Caco-2 (cell line): Measurements from ENCODE around the gene PCGF1. TPM values are rescaled to one million over a fixed set of nuclear protein-coding genes. Genes with fewer than 3 reads are reported as not detected.

Experiments
- BruUV-seq: library from RNA; stranded (reverse); fragments of 400-500 nt; replicated peaks from 2 replicates; lab custom pipeline; 2021; lab: Mats Ljungman, UMichigan
- CTCF ChIA-PET: fragments of 300-600 bp; sonication (Branson Sonifier 250); formaldehyde crosslinking; loops from one replicate; lab custom pipeline; 2022; ENCODE audit warnings: antibody characterized with exemption; lab: Charles Lee
- POLR2A ChIA-PET: fragments of 300-600 bp; sonication (Branson Sonifier 250); formaldehyde crosslinking; loops from one replicate; lab custom pipeline; 2022; ENCODE audit warnings: antibody characterized with exemption; lab: Charles Lee
- DNase-seq, 2 experiments: peaks; one replicate each; pipeline versions ENCODE4 v3.0.0 to v3.0.0-alpha.2; 2020 to 2022
- H3K27me3 ChIP-seq: replicated peaks from 2 replicates; pipeline ENCODE4 v1.6.0; 2011; ENCODE audit warnings: low read length; ENCODE audit not compliant: control insufficient read depth, insufficient read depth
- H3K36me3 ChIP-seq: 2 replicates; pipeline ENCODE4 v1.5.1; 2011; ENCODE audit warnings: low read length; ENCODE audit not compliant: control insufficient read depth, insufficient read depth
- H3K4me1 ChIP-seq: fragments of 250-450 bp; sonication (Bioruptor Pico); 2 replicates; pipeline ENCODE4 v1.5.1; 2020; ENCODE audit warnings: mild to moderate bottlenecking
- H3K4me3 ChIP-seq: 2 replicates; pipeline ENCODE4 v1.5.1; 2011; ENCODE audit warnings: low read depth, mild to moderate bottlenecking, control low read depth, low read length
- H3K9me3 ChIP-seq: fragments of 250-450 bp; sonication (Bioruptor Pico); 2 replicates; pipeline ENCODE4 v1.5.1; 2020; ENCODE audit warnings: mild to moderate bottlenecking, moderate library complexity
- H3K27ac Mint-ChIP-seq: one replicate; pipeline ENCODE4 v1.8.0; 2022; ENCODE audit warnings: mixed read lengths; ENCODE audit not compliant: unreplicated experiment
- H3K27me3 Mint-ChIP-seq: one replicate; pipeline ENCODE4 v1.8.0; 2022; ENCODE audit warnings: mixed read lengths; ENCODE audit not compliant: insufficient read depth, unreplicated experiment
- H3K36me3 Mint-ChIP-seq: one replicate; pipeline ENCODE4 v1.8.0; 2022; ENCODE audit warnings: mild to moderate bottlenecking, mixed read lengths; ENCODE audit not compliant: insufficient read depth, unreplicated experiment
- H3K4me1 Mint-ChIP-seq: one replicate; pipeline ENCODE4 v1.8.0; 2022; ENCODE audit warnings: low read depth, mixed read lengths; ENCODE audit not compliant: unreplicated experiment
- H3K4me3 Mint-ChIP-seq: one replicate; pipeline ENCODE4 v1.8.0; 2022; ENCODE audit warnings: mild to moderate bottlenecking, moderate library complexity, mixed read lengths; ENCODE audit not compliant: unreplicated experiment
- H3K9me3 Mint-ChIP-seq: one replicate; pipeline ENCODE4 v1.8.0; 2022; ENCODE audit warnings: mixed read lengths; ENCODE audit not compliant: unreplicated experiment
- CTCF ChIP-seq, 2 experiments: fragments of 200-600 bp in 1 of 2; IDR thresholded peaks; 1 replicate in 1 of 2; 2 replicates in 1 of 2; pipeline versions ENCODE4 v1.5.1 to v1.8.0; 2011 to 2022; ENCODE audit warnings: antibody characterized with exemption in 1 of 2, control low read depth in 1 of 2, inconsistent platforms in 1 of 2, low read depth in 1 of 2, low read length in 1 of 2, mild to moderate bottlenecking in 1 of 2, moderate library complexity in 1 of 2; ENCODE audit not compliant: insufficient read depth in 1 of 2, severe bottlenecking in 1 of 2, unreplicated experiment in 1 of 2
- intact Hi-C: fragments of 100-400 bp; cut with micrococcal nuclease; formaldehyde crosslinking; loops from one replicate; pipeline ENCODE4 v1.10.0; 2022; ENCODE audit not compliant: unreplicated experiment
- total RNA-seq: library from RNA; stranded (reverse); gene quantifications from 2 replicates; pipeline ENCODE4 v1.2.3, GENCODE V29; 2022

The PCGF1 gene
- total RNA-seq, 1 experiment from 2014 or later, result 29.7 TPM

GRCh38 chr2:74525717-74526648 lies 18.5 kb upstream of the PCGF1 start, which contains the start of gene DQX1:
TSS of gene DQX1 (minus strand) at chr2:74526231. CDS start at chr2:74525729, 502 bp downstream.
- Histone ChIP-seq H3K36me3 (peaks cover 9% of the 10 kb centered on the region), H3K27me3 (no peaks in the 10 kb centered on the region), H3K4me3 (peak within 1 kb of the TSS; percentile 13; the same call in 1 of the 2 replicates), H3K4me1 (peaks cover 6% of the 10 kb centered on the region), H3K9me3 (no peaks in the 10 kb centered on the region)
- intact Hi-C loops, result no loop called here
- Mint-ChIP-seq H3K27ac (no peak within 1 kb of the TSS), H3K9me3 (no peaks in the 10 kb centered on the region), H3K4me3 (no peak within 1 kb of the TSS), H3K27me3 (no peaks in the 10 kb centered on the region), H3K4me1 (peaks cover 12% of the 10 kb centered on the region), H3K36me3 (peaks cover 41% of the 10 kb centered on the region)
- peak; percentile 43 to 58 for DNase-seq
- CTCF ChIA-PET, result no interaction called here
- no TSS peak for BruUV-seq
- no peak for TF ChIP-seq CTCF (IDR thresholded peaks at IDR 0.05; ENCODE audit: insufficient read depth in 1 of 2, low read depth in 1 of 2, low read length in 1 of 2, severe bottlenecking in 1 of 2, unreplicated experiment in 1 of 2)
- POLR2A ChIA-PET, result interaction anchor here (0.7 to 1.5 kb wide), 3 partner anchors 16 to 43 kb away, joined by 3 to 5 read pairs (median 3); no protein-coding TSS in a partner anchor

GRCh38 chr2:74524955-74525716 lies 17.6 kb upstream of the PCGF1 start:
- Histone ChIP-seq H3K9me3 (no peaks in the 10 kb centered on the region), H3K27me3 (no peaks in the 10 kb centered on the region), H3K4me1 (peaks cover 6% of the 10 kb centered on the region), H3K4me3 (no peak overlapping the region), H3K36me3 (peaks cover 9% of the 10 kb centered on the region)
- peak in 1 of 2 experiments; percentile 27 for DNase-seq
- Mint-ChIP-seq H3K4me3 (no peak overlapping the region), H3K27me3 (peaks cover 3% of the 10 kb centered on the region), H3K27ac (no peak overlapping the region), H3K9me3 (no peaks in the 10 kb centered on the region), H3K36me3 (peaks cover 41% of the 10 kb centered on the region), H3K4me1 (peaks cover 7% of the 10 kb centered on the region)
- intact Hi-C loops, result no loop called here
- ChIA-PET POLR2A (interaction anchor here (1.5 kb wide), 1 partner anchor 23 kb away, joined by 5 read pairs; no protein-coding TSS in a partner anchor), CTCF (no interaction called here)
- TF ChIP-seq CTCF (IDR thresholded peaks at IDR 0.05; ENCODE audit: insufficient read depth in 1 of 2, low read depth in 1 of 2, low read length in 1 of 2, severe bottlenecking in 1 of 2, unreplicated experiment in 1 of 2), result no peak
- no TSS peak for BruUV-seq

GRCh38 chr2:74524005-74524404 lies 16.5 kb upstream of the PCGF1 start:
- peak in 1 of 2 experiments; percentile 30 for DNase-seq
- Histone ChIP-seq H3K4me3 (no peak overlapping the region), H3K4me1 (peaks cover 6% of the 10 kb centered on the region), H3K27me3 (no peaks in the 10 kb centered on the region), H3K36me3 (peaks cover 9% of the 10 kb centered on the region), H3K9me3 (no peaks in the 10 kb centered on the region)
- no TSS peak for BruUV-seq
- H3K4me3 Mint-ChIP-seq, result no peak overlapping the region
- H3K27me3 Mint-ChIP-seq, result peaks cover 5% of the 10 kb centered on the region
- no peaks in the 10 kb centered on the region for H3K9me3 Mint-ChIP-seq
- H3K4me1 Mint-ChIP-seq, result peaks cover 7% of the 10 kb centered on the region
- H3K36me3 Mint-ChIP-seq, result peaks cover 30% of the 10 kb centered on the region
- intact Hi-C loops, result no loop called here
- POLR2A ChIA-PET, result no interaction called here
- CTCF ChIA-PET, result no interaction called here
- no peak for TF ChIP-seq CTCF (IDR thresholded peaks at IDR 0.05; ENCODE audit: insufficient read depth in 1 of 2, low read depth in 1 of 2, low read length in 1 of 2, severe bottlenecking in 1 of 2, unreplicated experiment in 1 of 2)
- H3K27ac Mint-ChIP-seq, result no peak overlapping the region
